Thymus (tissue), 14 donors: ENCODE data around the gene CLN6. TPM values are rescaled to one million over a fixed set of nuclear protein-coding genes. Genes with fewer than 3 reads are reported as not detected.

Experiments
- DNase-seq, 9 donors: peaks; one replicate each; pipeline ENCODE4 v3.0.0-alpha.2; 2013; ENCODE audit warnings: low spot score in 9 of 9, low read depth in 6 of 9, missing footprints in 1 of 9
- H3K27ac ChIP-seq, 2 donors: one replicate each; pipeline ENCODE4 v1.5.1; 2013; ENCODE audit warnings: control low read depth in 1 of 2, low read depth in 1 of 2, low read length in 1 of 2, mild to moderate bottlenecking in 1 of 2, moderate library complexity in 1 of 2
- H3K27me3 ChIP-seq, 2 donors: one replicate each; pipeline ENCODE4 v1.5.1; 2013; ENCODE audit warnings: low read length in 1 of 2; ENCODE audit not compliant: control insufficient read depth in 2 of 2, insufficient read depth in 1 of 2
- H3K36me3 ChIP-seq, 2 donors: one replicate each; pipeline ENCODE4 v1.5.1; 2013; ENCODE audit warnings: low read length in 1 of 2, mild to moderate bottlenecking in 1 of 2, moderate library complexity in 1 of 2; ENCODE audit not compliant: control insufficient read depth in 2 of 2, insufficient read depth in 2 of 2
- H3K4me1 ChIP-seq, 2 donors: one replicate each; pipeline ENCODE4 v1.5.1; 2013; ENCODE audit warnings: low read length in 2 of 2; ENCODE audit not compliant: control insufficient read depth in 2 of 2, insufficient read depth in 2 of 2
- H3K4me3 ChIP-seq, 2 donors: one replicate each; pipeline ENCODE4 v1.5.1; 2013; ENCODE audit warnings: low read length in 2 of 2, control low read depth in 1 of 2, mild to moderate bottlenecking in 1 of 2
- H3K9me3 ChIP-seq, 2 donors: one replicate each; pipeline ENCODE4 v1.5.1; 2013; ENCODE audit warnings: low read length in 1 of 2, mild to moderate bottlenecking in 1 of 2; ENCODE audit not compliant: control insufficient read depth in 2 of 2, insufficient read depth in 1 of 2
- WGBS: extraction: QIAGEN DNeasy Blood & Tissue Kit; methylation state at CpG from one replicate; pipeline ENCODE4 v1.1.7; 2013; 5-methylcytosine and 5-hydroxymethylcytosine counted together
- long read RNA-seq, 10 donors: transcript quantifications; one replicate each; lab custom pipeline, GENCODE V29; 2026
- polyA plus RNA-seq: library from polyadenylated mRNA; stranded (reverse); fragments of 200-250 nt; gene quantifications from one replicate; pipeline ENCODE4 v1.2.3, GENCODE V29; 2013
- total RNA-seq: library from RNA; stranded (reverse); fragments of 120-200 nt; gene quantifications from one replicate; pipeline ENCODE4 v1.2.4, GENCODE V29; 2013
- donor health status: healthy.

Gene CLN6
- total RNA-seq (6.5 TPM), polyA plus RNA-seq (14.2 TPM)
- long read RNA-seq, donor 1 = 0 reads
- long read RNA-seq, donor 2 = 0 reads
- long read RNA-seq, donor 3, transcript CLN6-201 (7 exons, 2,243 nt) = major isoform, 10 of 15 reads
- long read RNA-seq, donor 3, partial matches to known transcripts = 0 of 15 reads
- long read RNA-seq, donor 3, other reads (novel, unspliced or antisense) = 0 of 15 reads
- long read RNA-seq, donor 4, transcript CLN6-201 (7 exons, 2,243 nt) = major isoform, 5 of 11 reads
- long read RNA-seq, donor 4, partial matches to known transcripts = 0 of 11 reads
- long read RNA-seq, donor 4, other reads (novel, unspliced or antisense) = 0 of 11 reads
- long read RNA-seq, donor 5, transcript CLN6-201 (7 exons, 2,243 nt) = major isoform, 15 of 24 reads
- long read RNA-seq, donor 5, partial matches to known transcripts = 0 of 24 reads
- long read RNA-seq, donor 5, other reads (novel, unspliced or antisense) = 0 of 24 reads
- long read RNA-seq, donor 6, transcript CLN6-201 (7 exons, 2,243 nt) = major isoform, 13 of 20 reads
- long read RNA-seq, donor 6, partial matches to known transcripts = 0 of 20 reads
- long read RNA-seq, donor 6, other reads (novel, unspliced or antisense) = 0 of 20 reads
- long read RNA-seq, donor 7, partial matches to known transcripts = 0 of 10 reads
- long read RNA-seq, donor 7, other reads (novel, unspliced or antisense) = 0 of 10 reads
- long read RNA-seq, donor 8, partial matches to known transcripts = 0 of 7 reads
- long read RNA-seq, donor 8, other reads (novel, unspliced or antisense) = 0 of 7 reads
- long read RNA-seq, donor 9, transcript CLN6-201 (7 exons, 2,243 nt) = major isoform, 7 of 12 reads
- long read RNA-seq, donor 9, partial matches to known transcripts = 0 of 12 reads
- long read RNA-seq, donor 9, other reads (novel, unspliced or antisense) = 0 of 12 reads
- long read RNA-seq, donor 10, partial matches to known transcripts = 0 of 7 reads
- long read RNA-seq, donor 10, other reads (novel, unspliced or antisense) = 0 of 7 reads

DNA sequence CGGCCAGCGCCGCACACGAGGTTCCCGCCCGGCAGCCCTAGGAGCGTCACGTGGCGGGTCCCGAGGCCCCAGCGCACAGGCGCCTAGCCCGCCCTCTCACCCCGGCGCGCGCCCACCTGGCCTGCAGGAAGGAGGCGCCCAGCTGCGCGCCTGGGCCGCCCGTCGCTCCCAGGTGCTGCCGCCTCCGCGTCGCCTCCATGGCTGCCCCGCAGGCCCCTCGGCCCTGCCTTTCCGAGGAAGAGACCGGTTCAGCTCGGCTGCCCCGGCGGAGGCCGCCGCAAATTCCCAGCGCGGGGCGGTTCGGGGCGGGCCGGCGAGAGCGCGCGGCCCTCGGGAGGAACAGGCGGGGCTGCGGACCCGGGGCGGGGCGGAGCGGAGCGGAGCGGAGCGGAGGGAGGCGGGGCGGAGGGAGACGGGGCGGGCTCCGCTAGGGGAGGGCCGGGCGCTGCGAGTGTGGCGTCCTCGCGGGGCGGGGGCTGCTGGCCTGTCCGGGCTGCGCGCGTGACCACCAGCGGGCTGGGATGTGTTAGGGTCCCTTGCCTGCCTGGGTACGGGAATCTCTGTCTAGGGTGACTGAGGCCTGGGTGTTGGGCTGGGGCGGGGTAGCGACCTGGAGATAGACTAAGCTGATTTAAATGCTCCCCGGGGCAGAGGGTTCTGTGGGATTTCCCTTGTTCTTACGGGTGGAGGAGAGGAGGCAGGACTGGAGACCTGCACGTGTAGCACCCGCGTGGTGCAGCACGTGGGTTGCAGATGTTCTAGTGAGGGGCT, at the start of gene CLN6:
TSS of gene CLN6 (minus strand) at position 343 of the 771 bp plus-strand sequence. CDS start at position 199, 144 bp downstream.
- no peaks in the 10 kb centered on the region for H3K27me3 ChIP-seq
- DNase-seq = peak in 8 of 9 donors; percentile 59 to 92 (median 80)
- H3K9me3 ChIP-seq = no peaks in the 10 kb centered on the region
- H3K27ac ChIP-seq = peak within 1 kb of the TSS; percentile 79 to 83
- H3K4me1 ChIP-seq = peaks cover 17 to 33% of the 10 kb centered on the region in 2 donors
- H3K4me3 ChIP-seq = peak within 1 kb of the TSS; percentile 69 to 82
- under 1% methylated on average over 82 of the region's 82 CpGs for WGBS
- no peaks in the 10 kb centered on the region for H3K36me3 ChIP-seq

DNA sequence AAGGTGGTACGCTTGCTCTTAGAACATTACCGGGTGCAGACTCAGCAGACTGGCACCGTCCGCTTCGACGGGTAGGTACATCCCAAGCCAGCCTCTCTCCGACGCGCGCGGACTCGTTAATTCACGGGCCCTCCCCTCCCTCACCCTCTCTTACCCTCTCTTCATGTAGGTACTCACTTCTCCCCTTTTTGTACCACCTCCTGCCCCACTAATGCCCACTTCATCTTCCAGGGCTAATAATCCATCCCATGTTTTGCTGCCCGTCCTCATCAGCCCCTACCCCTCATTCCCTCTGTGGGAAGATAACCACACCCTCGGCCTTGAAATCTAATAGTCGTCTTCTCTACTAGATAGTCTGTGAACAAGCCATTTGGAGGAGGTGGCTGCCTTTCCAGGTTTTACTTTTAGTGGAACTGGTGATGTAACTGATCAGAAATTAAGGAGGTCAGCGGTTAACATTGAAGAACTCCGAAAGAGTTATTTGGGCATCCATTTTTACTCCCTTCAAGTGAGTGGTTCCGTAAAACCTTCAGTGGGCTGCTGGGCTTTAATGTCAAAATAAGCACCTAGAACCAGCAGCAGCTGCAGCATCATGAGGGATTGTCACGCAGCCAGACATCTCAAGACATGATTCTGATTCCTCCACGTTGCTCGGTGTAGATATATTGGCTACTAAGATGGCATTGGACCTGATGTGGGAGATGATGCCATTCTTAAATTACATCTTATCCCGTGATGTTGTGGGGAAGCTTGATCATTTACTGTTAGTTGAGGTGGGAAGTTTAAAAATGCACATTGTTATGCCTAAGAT, 49.3 kb upstream of the CLN6 start:
- H3K27me3 ChIP-seq = no peaks in the 10 kb centered on the region
- H3K9me3 ChIP-seq = no peaks in the 10 kb centered on the region
- WGBS = 6% methylated on average over 23 of the region's 23 CpGs
- DNase-seq = peak in 3 of 9 donors; percentile 18 to 38 (median 28)
- H3K36me3 ChIP-seq = no peaks in the 10 kb centered on the region
- H3K27ac ChIP-seq = peak overlapping the region; percentile 98
- H3K4me1 ChIP-seq = peaks cover 14 to 28% of the 10 kb centered on the region in 2 donors
- H3K4me3 ChIP-seq = peak overlapping the region; percentile 79 to 89

DNA sequence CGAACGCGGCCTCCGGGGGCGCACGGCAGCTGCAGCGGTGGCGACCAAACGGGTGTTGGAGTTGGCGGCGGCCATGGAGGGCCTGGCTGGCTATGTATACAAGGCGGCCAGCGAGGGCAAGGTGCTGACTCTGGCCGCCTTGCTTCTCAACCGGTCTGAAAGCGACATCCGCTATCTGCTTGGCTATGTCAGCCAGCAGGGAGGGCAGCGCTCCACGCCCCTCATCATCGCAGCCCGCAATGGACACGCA, 48.7 kb upstream of the CLN6 start:
- H3K27ac ChIP-seq = peak overlapping the region; percentile 98
- H3K4me1 ChIP-seq = peaks cover 14 to 28% of the 10 kb centered on the region in 2 donors
- no peaks in the 10 kb centered on the region for H3K36me3 ChIP-seq
- under 1% methylated on average over 22 of the region's 22 CpGs for WGBS
- peak overlapping the region; percentile 79 to 89 for H3K4me3 ChIP-seq
- H3K27me3 ChIP-seq = no peaks in the 10 kb centered on the region
- H3K9me3 ChIP-seq = no peaks in the 10 kb centered on the region
- DNase-seq = peak in 2 of 9 donors; percentile 47 to 57

DNA sequence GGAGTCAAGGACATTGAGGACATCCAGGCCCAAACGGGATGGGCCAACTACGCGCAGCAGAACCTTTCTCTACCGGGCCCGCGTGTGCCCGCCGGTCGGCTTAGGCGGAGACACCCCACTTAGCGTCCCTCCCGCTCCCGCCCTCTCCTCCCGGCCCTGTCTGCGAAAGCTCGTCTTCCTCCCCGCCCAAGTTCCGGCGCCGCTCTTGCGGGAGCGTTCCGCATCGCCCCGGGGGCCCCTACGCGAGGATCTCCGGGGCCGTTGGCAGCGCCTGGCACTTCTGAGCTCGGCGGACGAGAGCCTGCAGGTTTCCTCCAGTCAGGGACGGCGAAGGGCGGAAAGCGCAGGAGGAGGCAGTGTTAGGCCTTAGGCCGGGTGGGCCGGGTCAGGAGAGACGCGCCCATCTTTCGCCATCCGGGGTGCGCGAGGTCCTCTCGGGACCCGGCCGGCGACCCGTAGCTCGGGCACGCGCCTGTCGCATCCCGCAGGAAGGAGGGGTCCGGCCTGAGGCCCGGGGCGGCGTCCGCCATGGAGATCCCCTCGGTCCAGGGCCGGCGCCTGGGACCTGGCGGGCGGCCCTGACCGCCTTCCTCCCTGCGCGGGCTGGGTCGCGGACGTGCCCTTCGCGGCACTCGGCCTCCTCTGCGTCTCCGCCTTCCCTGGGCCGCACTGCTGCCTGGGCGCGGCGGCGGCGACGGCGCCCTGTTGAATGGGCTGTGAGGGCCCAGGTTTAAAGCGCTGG, 48.2 kb upstream of the CLN6 start, which contains the start of gene FEM1B:
TSS of gene FEM1B (plus strand) at position 143 of the 742 bp plus-strand sequence. CDS start 673 bp downstream, outside the sequence.
- Histone ChIP-seq H3K36me3 (no peaks in the 10 kb centered on the region), H3K4me3 (peak within 1 kb of the TSS; percentile 79 to 89), H3K4me1 (peaks cover 14 to 28% of the 10 kb centered on the region in 2 donors), H3K27ac (peak within 1 kb of the TSS; percentile 98), H3K27me3 (no peaks in the 10 kb centered on the region), H3K9me3 (no peaks in the 10 kb centered on the region)
- peak; percentile 67 to 95 (median 86) for DNase-seq
- WGBS = under 1% methylated on average over 85 of the region's 85 CpGs

DNA sequence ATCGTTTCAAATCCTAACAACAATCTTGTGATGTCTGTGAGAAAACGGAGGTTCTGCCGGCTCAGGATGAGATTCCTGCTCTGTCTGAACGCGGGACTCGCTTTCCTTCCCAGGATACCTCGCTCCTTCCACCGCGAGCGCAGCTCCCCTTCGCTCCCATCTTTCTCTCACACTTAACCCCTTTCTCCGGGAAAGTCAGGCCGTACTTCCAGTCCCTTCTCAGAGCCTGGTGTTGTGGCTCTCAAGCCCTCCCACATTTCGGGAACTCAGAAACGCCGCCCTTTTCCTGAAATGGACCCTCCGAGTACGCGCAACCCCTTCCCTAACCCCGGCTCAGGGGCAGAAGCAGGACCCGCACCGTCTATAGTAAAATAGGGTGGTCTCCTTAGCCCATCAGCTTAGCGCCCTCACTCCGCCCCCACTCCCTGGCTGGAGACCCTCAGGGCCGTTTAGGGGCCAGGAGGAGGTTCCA, 47.6 kb upstream of the CLN6 start:
- Histone ChIP-seq H3K27ac (peak overlapping the region; percentile 98), H3K36me3 (no peaks in the 10 kb centered on the region), H3K9me3 (no peaks in the 10 kb centered on the region), H3K4me1 (peaks cover 14 to 30% of the 10 kb centered on the region in 2 donors), H3K27me3 (no peaks in the 10 kb centered on the region), H3K4me3 (peak overlapping the region; percentile 79 to 89)
- WGBS = 1% methylated on average over 25 of the region's 25 CpGs
- DNase-seq = peak in 2 of 9 donors; percentile 29 to 62

DNA sequence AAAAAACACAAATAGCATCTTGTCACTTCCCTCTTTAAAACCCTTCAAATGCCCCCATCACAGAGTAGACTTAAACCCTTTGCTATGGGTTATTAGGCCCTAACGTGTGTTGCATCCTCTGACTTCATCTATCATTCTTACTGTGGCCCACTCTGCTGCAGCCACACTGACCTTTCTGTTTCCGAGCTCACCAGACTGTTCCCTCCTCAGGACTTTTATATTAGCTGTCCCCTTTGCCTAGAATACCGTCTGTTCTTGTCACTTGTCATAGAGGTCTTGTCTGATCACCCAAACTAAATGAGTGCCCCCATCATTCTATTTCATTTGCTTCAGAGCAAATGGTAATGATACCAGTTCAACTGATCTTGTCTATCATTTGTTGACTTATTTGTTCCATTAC, 47.1 kb upstream of the CLN6 start:
- H3K36me3 ChIP-seq = no peaks in the 10 kb centered on the region
- no peak for DNase-seq
- peaks cover 11 to 29% of the 10 kb centered on the region in 2 donors for H3K4me1 ChIP-seq
- peaks cover 0 to 3% of the 10 kb centered on the region in 2 donors for H3K27me3 ChIP-seq
- WGBS = 65% methylated on average over 3 of the region's 3 CpGs
- peak overlapping the region; percentile 98 for H3K27ac ChIP-seq
- no peaks in the 10 kb centered on the region for H3K9me3 ChIP-seq
- H3K4me3 ChIP-seq = peak overlapping the region; percentile 79 to 89

DNA sequence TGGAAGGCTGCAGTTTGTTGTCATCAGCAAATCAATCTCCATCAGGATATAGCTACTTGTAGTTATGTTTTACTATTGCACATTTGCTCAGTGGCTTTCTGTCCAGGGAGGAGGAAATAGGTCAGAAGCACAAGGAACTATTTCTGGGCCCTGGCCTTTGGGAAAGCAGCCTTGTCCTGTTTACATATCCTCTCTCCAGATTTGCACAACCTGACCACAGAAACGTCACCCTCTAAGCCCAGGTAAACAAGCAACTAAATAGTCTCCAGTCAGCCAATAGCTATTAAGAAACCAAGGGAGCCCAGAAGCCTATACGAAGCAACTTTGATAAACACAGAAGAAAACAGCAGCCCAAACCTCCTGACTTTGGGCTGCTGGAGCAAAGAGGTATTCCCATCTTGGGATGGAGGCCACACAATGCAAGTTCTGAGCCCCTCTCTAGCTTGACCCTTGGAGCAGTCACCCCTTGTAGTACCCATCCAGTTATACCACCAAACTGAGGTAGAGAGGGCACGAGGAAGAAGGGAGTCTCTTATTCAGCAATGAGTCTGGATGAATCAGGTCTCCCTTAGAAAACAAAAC, 45.7 kb upstream of the CLN6 start:
- no peak overlapping the region for H3K27ac ChIP-seq

More for the DNA sequence above, 45.7 kb upstream of the CLN6 start:
- WGBS = 95% methylated on average over 3 of the region's 3 CpGs
- no peaks in the 10 kb centered on the region for H3K9me3 ChIP-seq
- H3K36me3 ChIP-seq = no peaks in the 10 kb centered on the region
- no peak overlapping the region for H3K4me3 ChIP-seq
- DNase-seq = no peak
- H3K27me3 ChIP-seq = peaks cover 0 to 3% of the 10 kb centered on the region in 2 donors
- peaks cover 7 to 23% of the 10 kb centered on the region in 2 donors for H3K4me1 ChIP-seq
